Breast epithelium (tissue), 3 donors: ENCODE results near the gene PCDHA9.

Experiments used
- CTCF ChIP-seq, 3 donors: fragments of 450-650 bp; IDR thresholded peaks; one replicate each; pipeline ENCODE4 v1.5.1; 2016 to 2017; ENCODE audit warnings: antibody characterized with exemption in 3 of 3, mild to moderate bottlenecking in 3 of 3, moderate library complexity in 3 of 3
- POLR2AphosphoS5 ChIP-seq, 3 donors: sonication (generic); formaldehyde crosslinking; IDR thresholded peaks; one replicate each; pipeline ENCODE4 v1.6.1; 2017; ENCODE audit warnings: antibody characterized with exemption in 3 of 3

- TF ChIP-seq CTCF (IDR thresholded peaks at IDR 0.05) (no peak), POLR2AphosphoS5 (IDR thresholded peaks at IDR 0.05) (no peak)
These were observed 39.3 kb upstream of the PCDHA9 start for GRCh38 chr5:140808889-140809291.
